Nucleus accumbens (tissue), 56 donors: Measurements from ENCODE around the gene LY6G6F.

Source experiments
- DNase-seq, 56 donors: peaks; one replicate each; lab custom pipeline; 2025; lab: John Stamatoyannopoulos, UW

LY6G6F gene

DNA sequence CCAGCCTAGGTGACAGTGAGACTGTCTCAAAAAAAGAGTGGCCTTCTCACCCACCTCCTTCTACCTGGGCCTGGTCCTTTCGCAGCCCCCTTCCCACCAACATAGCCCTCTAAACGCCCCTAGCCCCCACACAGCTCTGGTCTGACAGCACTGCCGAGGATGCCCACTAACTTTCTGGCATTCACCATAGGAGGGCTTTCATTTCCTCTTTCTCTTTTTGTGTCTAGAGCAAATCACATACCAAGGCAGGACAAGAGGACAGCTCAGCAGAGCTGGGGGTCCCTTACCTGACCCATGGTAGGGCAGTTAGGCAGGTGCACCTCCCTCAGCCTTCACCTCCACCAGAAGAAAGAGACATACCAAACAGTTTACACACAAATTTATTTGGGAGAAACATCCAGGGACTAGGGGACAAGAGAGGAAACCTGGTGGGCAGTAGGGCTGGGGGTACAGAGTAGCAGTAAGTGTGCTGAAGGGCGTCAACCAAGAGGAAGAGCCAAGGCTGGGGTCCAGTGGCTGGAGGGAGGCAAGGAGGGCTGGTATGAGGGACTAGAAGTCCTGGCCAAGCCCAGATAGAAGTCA is 30.3 kb upstream of the LY6G6F start:
- no peak for DNase-seq

DNA sequence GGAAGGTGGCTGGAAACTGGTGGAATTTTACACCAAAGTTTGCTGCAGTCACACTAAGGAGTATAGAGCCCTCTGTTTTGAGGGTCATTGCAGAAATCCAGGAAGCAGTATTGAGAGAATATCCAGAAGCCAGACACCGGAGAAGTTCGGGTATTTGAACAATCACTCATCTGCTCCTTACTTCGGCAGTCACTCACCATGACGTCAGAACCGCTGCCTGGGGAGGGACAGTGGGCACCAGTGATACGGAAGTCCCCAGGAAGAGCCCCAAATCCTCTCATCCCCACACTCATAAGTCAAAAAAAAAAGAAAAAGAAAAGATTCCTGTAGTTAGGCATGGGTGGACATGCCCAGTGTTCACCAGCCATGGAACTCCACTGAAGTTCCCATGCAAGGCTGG is 29.8 kb upstream of the LY6G6F start:
- no peak for DNase-seq

GRCh38 chr6:31677955-31678354 is 28.7 kb upstream of the LY6G6F start:
- DNase-seq: no peak

DNA sequence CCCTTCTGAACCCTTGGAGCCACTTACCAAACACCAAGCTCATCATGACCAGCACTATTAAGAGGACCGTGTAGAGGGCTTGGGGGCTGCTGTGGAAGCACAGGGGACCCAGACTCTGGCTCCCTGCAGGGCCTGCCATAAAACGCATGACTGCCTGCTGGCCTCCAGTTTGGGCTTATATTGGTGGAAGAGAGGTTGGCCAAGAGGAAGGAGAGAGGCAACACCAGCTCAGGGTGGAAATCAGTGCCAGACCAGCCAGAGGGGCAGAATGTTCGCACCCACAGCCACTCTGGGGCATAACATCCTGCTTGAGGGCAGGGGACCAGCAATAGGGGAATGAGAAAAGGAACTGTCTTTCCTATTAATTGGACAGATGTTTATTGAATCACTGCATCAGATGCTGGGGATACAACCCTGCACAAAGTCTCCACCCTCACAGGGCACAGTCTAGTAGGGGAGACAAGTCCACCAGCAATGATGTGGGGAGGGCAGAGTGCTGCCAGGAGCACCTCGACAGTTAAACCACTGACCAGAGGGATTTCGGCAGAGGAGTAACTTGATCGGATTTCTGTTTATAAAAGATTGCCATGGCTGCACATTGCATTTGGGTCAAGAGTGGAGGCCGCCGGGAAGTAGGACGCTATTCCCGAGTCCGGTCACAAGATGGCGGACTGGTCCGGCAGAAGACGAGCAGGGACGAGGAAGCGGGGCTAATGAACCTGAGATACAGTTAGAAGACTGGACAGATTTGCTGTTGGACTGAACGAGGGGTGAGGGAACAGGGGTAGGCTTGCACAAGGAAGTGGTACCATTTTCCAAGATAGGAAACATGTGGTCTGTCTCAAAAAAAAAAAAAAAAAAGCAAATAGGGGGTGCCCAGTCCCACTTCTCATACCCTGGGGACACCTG is 26.2 kb upstream of the LY6G6F start, which contains the start of gene LY6G5C:
LY6G5C (minus strand) TSS at position 842 of the 909 bp plus-strand sequence; CDS start at position 148, 694 bp downstream.
- DNase-seq: peak in 51 of 56 donors; percentile 6 to 84 (median 52)

DNA sequence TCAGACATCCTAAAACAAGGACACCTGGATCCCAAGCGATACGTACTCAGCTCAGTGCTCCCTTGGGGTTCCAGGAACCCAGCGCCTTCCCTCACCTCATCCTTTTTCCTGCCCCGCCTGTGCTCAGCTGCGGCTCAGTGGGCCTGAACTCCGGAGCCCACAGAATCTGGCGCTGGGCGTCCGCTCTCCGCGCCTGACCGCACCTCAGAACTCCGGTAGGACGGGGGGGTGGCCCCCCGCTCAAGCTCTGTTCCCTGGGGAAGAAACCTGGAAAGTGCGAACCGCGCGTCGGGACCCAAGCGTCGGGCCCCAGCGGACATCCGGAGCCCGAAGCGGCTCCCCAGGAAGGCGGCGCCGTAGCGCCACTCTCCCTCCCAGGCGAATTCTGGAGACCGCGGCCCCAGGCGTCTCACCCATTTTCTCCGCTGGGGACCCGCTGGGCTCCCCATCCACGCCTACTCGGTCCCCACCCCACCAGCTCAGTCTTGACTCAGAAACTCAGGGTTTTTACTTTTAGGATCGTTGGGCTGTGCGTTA is 25.5 kb upstream of the LY6G6F start:
- peak in 10 of 56 donors; percentile 4 to 48 (median 18) for DNase-seq

DNA sequence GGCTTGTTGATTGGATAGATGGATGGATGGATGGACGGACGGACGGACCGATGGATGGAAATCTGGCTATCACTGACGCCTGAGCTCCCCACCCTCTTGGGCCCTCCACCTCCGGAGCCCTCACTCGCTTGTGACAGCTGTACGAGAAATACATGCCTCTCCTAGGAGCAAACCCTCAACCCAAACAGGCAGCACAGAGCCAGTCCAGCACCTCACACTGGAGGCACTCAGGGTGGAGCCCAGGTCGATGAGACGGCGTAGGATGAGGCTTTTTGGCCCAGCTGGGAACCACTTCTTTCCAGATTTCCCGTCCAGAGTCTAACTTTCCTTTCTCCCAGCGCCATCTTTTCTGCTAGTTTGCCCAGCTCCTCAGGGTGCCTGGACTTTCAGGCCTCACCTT is 23.1 kb upstream of the LY6G6F start:
- DNase-seq: no peak

- DNase-seq: no peak
Measured at GRCh38 chr6:31686483-31686882, 20.2 kb upstream of the LY6G6F start.

- DNase-seq: no peak
Measured at GRCh38 chr6:31687321-31687720, 19.3 kb upstream of the LY6G6F start.

DNA sequence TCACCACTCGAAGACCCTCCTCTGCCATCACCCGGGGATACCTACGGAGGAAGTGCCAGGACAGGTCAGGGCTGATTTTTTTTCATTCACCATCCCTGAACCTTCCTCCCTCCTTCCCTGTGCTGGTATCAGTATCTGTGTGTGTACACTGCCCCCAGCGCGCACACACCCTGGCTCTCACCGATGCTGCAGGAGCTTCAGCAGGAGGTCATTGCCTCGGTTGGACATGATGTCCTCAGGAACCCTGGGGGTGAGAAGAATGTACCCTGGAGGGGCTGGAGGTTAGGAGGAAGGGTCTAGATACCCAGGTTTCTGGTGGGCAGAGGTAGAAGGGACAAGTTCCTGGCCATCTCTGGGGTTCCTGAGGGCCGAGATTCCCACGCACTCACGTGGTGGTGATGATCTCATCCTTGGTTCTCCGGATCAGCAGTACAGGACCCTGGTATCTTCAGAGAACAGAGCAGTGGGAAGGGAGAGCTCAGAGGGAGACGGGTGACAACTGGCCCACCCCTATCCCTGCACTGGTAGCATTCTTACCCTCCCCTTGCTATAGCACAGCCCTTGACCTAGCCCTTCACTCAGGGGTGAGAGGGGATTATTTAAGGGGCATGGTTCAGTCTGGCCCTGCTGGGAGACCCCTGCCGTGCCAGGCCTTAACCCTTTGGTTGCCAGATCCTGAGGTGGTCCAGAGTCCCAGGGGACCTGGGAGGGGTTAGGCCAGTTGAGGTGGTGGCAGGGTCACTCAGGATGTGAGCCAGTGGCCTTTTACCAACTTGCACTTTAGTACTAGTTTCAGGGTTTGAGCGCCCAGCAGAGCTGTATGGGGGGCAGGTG is 18.6 kb upstream of the LY6G6F start:
- DNase-seq: no peak

- DNase-seq: peak in 1 of 56 donors; percentile 12
Measured at GRCh38 chr6:31689249-31690110, 17.2 kb upstream of the LY6G6F start.

GRCh38 chr6:31690231-31691077 is 16.2 kb upstream of the LY6G6F start:
- DNase-seq: peak in 13 of 56 donors; percentile 3 to 38 (median 15)

GRCh38 chr6:31691078-31691463 is 15.6 kb upstream of the LY6G6F start:
- DNase-seq: no peak

DNA sequence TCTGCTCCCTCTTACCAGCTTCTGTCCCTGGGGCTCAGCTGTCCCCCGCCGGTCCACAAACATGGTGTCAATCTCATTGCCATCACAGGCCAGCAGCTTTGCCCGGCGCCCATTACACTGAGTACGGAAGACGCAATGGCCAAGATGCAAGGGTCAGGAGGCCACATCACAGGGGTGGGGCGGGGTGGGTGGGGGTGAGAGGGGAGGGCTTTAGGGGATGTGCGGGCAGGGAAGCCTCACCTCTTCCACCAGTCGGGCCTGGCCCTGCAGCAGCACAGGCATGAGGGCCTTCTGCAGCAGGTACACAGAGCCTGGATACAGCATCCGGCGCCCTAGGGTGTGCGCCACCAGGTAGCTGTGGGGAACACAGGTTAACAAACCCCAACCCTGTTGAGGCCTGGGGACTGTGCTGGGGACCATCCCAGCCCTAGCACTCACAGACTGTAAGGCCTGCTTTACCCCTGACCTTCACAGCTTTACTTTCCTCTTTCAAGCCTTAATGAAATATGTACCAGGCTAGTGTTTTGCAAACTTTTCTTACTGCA is 15.0 kb upstream of the LY6G6F start:
- DNase-seq: no peak

DNA sequence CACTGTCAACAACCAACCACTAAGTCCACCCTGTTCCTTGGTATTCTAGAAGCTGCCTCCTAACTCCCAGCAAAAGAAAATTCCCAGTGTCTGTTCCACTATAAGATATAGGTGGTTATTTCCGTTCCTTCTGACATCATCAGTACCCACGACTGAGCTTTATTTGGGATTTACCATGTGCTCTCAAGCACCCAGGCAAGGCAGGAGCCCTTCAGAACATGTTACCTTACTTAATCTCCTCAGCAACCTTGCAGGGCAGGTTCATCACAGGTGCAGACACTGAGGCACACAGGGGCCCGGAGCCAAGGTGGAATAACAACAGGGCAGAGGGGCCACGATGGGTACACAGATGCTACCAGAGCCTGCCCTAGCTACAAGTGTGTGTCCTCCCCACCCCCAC is 14.3 kb upstream of the LY6G6F start:
- DNase-seq: peak in 1 of 56 donors; percentile 6

DNA sequence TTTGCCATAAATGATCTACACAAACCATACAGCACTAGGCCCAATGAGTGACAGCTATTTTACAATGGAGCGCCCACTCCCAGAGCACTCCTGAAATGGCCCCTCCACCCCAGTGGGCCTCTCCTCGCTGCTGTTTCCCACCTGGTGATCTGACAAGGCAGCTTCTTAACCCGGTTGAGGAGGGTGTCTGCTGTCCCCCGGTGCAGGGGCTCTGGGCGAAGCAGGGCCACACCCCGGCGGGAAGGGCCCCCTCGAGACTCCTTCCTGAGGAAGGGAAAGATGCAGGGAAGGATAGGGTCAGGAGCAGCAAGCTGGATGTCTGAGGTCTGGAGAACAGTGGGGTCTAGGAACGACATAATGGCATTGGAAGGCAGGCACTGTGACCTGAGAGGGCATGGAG is 13.8 kb upstream of the LY6G6F start:
- no peak for DNase-seq

GRCh38 chr6:31693535-31693934 is 13.1 kb upstream of the LY6G6F start:
- DNase-seq: no peak

DNA sequence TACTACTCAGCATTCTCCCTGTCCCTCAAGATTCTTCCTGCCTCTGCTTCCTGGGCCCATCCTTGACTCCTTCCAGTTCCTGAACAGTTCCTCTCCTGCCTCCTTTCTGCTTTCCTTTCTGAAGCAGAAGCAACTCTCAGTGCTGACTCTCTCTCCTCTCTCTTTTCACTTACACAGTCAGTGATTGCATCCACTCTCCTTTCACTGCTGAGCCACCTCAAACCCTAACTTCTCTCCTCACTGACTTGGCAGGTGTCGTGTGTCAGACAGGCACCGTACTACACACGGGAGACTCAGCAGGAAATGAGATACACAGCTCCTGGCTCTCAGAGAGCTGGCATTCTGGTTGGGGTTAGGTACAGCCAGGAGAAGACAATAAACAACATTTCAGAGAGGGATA is 9.1 kb upstream of the LY6G6F start:
- no peak for DNase-seq

DNA sequence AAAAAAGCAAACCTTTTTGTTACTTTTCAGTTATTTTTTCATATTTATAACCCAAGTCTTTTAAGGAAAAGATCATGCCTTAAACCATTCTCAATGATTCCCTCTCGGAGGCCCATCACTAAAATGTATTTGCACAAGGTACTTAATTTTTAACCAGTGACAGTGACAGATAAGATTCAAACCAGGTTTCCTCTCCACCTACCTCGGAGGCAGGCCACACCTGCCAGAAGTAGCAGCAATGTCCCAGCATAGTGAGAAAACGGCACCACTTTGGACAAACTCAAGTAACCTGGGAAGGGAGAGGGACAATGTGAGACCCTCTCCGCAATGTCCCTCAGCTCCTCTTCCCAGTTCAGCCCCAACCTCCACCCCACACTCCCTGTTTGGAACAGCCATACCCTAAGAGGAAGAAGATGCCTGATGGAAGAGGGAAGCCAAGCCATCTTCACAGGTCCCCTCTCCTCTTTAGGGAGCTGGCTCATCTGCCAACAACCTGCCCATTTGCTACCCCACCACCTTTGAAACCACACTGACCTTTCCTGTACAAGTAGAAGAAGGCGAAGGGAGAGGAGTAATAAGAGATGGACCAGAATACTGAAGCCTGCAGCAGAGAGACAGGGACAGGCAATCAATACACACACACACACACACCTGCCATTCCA is 5.8 kb upstream of the LY6G6F start:
- DNase-seq: no peak
